Tibial artery (tissue), 4 donors: ENCODE results near the gene COG3.

Source experiments
- DNase-seq, 2 donors: peaks; one replicate each; pipeline ENCODE4 v3.0.0-alpha.2; 2019
- H3K27ac ChIP-seq, 2 donors: fragments of 200-600 bp; sonication (generic) in 1 of 2; 1 replicate in 1 of 2; 2 replicates in 1 of 2; pipeline ENCODE4 v1.5.1; 2018 to 2019; ENCODE audit warnings: mild to moderate bottlenecking in 1 of 2
- H3K27me3 ChIP-seq, 2 donors: fragments of 200-600 bp; sonication (generic) in 1 of 2; one replicate each; pipeline versions ENCODE4 v1.5.1 to v1.6.0; 2016 to 2019
- H3K36me3 ChIP-seq, 3 donors: fragments of 200-600 bp; sonication (generic) in 2 of 3; one replicate each; pipeline ENCODE4 v1.5.1; 2016 to 2019; ENCODE audit warnings: mild to moderate bottlenecking in 2 of 3
- H3K4me1 ChIP-seq, 4 donors: fragments of 200-600 bp; sonication (generic) in 2 of 4; 1 replicate in 3 of 4; 2 replicates in 1 of 4; pipeline ENCODE4 v1.5.1; 2016 to 2019
- H3K4me3 ChIP-seq, 2 donors: fragments of 200-600 bp; sonication (generic) in 1 of 2; 1 replicate in 1 of 2; 2 replicates in 1 of 2; pipeline ENCODE4 v1.5.1; 2018 to 2019; ENCODE audit warnings: mild to moderate bottlenecking in 2 of 2
- H3K9me3 ChIP-seq, 3 donors: fragments of 200-600 bp; sonication (generic) in 1 of 3; one replicate each; pipeline ENCODE4 v1.5.1; 2016 to 2019
- intact Hi-C: fragments of 100-400 bp; cut with DNase I; formaldehyde crosslinking; loops from one replicate; pipeline ENCODE4 v1.15.0; 2023; ENCODE audit warnings: low total_unique reads
- TF ChIP-seq, protein P1 (sequence below), 2 experiments: fragments of 200-600 bp in 1 of 2; fragments of 450-650 bp in 1 of 2; IDR thresholded peaks; one replicate each; pipeline ENCODE4 v1.5.1; 2017 to 2019; ENCODE audit warnings: antibody characterized with exemption in 2 of 2, mild to moderate bottlenecking in 1 of 2, moderate library complexity in 1 of 2

Gene COG3

DNA sequence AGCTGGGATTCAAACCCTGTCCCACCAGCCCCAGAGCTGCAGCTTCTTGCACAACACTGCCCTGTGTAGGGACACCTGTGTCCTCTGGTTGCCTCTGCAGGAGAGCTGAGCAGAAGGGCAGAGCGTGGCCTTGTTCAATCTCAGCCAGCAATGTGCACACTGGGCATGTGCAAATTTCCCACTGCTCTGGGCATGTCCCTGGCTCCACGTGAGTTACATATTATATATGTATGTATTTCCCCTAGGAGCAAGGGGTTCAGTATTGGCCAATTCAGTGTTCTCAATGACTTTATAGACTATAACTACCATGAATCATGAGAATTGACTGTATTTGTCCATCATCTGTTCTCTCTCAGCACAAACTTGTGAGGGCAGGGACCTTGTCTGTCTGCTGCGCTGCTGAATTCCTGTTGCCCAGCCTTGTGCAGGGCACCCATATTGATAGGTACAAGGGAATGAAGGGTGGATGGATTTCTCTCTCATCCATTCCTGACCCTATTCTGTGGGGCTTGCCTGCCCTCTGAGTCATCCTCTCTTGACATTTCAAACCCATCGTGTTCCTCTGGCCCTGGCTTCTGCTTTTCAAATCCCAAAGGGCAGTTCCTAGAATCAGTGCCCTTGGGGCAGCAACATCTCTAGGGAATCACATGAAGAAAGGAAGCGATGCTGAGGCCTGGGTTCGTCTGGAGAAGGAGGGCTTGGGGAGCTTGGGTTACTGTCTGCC, 81.1 kb downstream of the COG3 start:
- Histone ChIP-seq H3K4me3 (no peak overlapping the region), H3K9me3 (no peaks in the 10 kb centered on the region), H3K36me3 (no peaks in the 10 kb centered on the region), H3K4me1 (no peaks in the 10 kb centered on the region), H3K27me3 (peaks cover 0 to 5% of the 10 kb centered on the region in 2 donors), H3K27ac (no peak overlapping the region)
- no peak for DNase-seq
- intact Hi-C loops: no loop called here
- TF ChIP-seq, protein P1, sequence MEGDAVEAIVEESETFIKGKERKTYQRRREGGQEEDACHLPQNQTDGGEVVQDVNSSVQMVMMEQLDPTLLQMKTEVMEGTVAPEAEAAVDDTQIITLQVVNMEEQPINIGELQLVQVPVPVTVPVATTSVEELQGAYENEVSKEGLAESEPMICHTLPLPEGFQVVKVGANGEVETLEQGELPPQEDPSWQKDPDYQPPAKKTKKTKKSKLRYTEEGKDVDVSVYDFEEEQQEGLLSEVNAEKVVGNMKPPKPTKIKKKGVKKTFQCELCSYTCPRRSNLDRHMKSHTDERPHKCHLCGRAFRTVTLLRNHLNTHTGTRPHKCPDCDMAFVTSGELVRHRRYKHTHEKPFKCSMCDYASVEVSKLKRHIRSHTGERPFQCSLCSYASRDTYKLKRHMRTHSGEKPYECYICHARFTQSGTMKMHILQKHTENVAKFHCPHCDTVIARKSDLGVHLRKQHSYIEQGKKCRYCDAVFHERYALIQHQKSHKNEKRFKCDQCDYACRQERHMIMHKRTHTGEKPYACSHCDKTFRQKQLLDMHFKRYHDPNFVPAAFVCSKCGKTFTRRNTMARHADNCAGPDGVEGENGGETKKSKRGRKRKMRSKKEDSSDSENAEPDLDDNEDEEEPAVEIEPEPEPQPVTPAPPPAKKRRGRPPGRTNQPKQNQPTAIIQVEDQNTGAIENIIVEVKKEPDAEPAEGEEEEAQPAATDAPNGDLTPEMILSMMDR (IDR thresholded peaks at IDR 0.05): no peak

DNA sequence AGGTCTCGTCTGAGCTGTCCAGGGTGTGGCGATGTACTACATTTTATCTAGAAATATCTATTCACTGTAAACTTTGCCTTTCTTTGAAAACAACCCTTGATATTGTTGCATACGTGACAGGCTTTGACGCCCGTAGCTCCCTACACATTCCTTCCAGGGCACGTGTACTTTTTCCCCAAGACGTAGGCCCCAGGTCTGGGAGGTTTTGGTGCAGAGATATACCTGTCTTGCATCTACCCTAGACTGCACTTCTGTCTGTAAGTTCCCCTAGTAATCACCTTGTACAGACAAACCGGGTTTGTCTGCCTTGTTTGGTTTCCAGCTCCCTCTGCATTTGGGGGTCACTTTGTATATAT, 81.6 kb downstream of the COG3 start:
- Histone ChIP-seq H3K27ac (no peak overlapping the region), H3K36me3 (no peaks in the 10 kb centered on the region), H3K4me3 (no peak overlapping the region), H3K4me1 (no peaks in the 10 kb centered on the region), H3K9me3 (no peaks in the 10 kb centered on the region), H3K27me3 (peaks cover 0 to 5% of the 10 kb centered on the region in 2 donors)
- intact Hi-C loops: no loop called here
- DNase-seq: no peak
- TF ChIP-seq, protein P1 (IDR thresholded peaks at IDR 0.05): no peak

DNA sequence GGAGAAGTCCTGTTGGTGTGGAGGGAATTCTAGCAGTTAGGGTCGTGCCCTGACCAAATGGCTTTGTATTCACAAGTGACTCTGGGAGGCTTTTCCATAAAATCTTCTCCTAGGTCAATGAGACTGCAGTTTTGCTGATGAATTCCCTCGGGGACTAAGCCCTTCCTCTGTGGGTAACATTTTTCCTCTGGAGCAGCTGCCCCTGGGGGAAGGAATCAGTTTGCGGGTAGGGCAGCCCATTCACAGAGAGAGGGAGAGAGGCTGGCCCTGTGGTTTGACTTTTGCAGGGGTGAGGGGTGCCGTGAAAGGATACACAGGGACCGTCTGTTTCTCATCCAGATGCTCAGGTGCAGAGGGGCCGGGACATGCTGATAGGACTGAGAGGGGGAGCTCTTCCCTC, 83.5 kb downstream of the COG3 start:
- H3K4me1 ChIP-seq: no peaks in the 10 kb centered on the region
- no peaks in the 10 kb centered on the region for H3K36me3 ChIP-seq
- peaks cover 0 to 5% of the 10 kb centered on the region in 2 donors for H3K27me3 ChIP-seq
- no peaks in the 10 kb centered on the region for H3K9me3 ChIP-seq
- intact Hi-C loops: no loop called here
- DNase-seq: no peak
- no peak overlapping the region for H3K4me3 ChIP-seq
- TF ChIP-seq, protein P1 (IDR thresholded peaks at IDR 0.05): no peak
- H3K27ac ChIP-seq: no peak overlapping the region

DNA sequence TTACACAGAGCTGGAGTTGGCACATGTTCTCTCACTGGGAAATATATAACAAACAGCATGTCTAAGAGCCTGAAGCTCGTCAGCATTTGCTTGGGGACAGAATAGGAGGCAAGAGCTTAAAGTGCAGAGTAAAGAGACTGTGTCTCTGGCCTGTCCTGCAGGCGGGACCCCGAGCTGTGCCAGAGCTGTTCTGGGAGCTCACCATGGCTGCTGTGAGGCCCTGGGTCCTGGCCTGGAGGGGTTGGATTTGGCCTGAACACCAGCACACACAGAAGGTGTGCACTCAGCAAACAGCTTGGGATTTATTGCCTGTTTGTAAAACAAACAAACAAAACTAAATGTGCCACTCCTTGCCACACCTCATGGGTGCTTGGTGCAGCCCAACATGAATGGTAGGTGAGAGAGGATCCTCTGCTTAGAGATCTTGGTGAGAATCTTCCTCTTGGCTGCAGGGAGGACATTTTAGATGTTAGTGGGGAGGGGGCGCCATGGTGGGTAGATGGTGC, 89.9 kb downstream of the COG3 start:
- no peak overlapping the region for H3K27ac ChIP-seq
- TF ChIP-seq, protein P1 (IDR thresholded peaks at IDR 0.05): no peak
- H3K36me3 ChIP-seq: no peaks in the 10 kb centered on the region
- DNase-seq: no peak
- H3K4me1 ChIP-seq: no peaks in the 10 kb centered on the region
- no peaks in the 10 kb centered on the region for H3K27me3 ChIP-seq
- intact Hi-C loops: no loop called here
- H3K4me3 ChIP-seq: no peak overlapping the region
- no peaks in the 10 kb centered on the region for H3K9me3 ChIP-seq

DNA sequence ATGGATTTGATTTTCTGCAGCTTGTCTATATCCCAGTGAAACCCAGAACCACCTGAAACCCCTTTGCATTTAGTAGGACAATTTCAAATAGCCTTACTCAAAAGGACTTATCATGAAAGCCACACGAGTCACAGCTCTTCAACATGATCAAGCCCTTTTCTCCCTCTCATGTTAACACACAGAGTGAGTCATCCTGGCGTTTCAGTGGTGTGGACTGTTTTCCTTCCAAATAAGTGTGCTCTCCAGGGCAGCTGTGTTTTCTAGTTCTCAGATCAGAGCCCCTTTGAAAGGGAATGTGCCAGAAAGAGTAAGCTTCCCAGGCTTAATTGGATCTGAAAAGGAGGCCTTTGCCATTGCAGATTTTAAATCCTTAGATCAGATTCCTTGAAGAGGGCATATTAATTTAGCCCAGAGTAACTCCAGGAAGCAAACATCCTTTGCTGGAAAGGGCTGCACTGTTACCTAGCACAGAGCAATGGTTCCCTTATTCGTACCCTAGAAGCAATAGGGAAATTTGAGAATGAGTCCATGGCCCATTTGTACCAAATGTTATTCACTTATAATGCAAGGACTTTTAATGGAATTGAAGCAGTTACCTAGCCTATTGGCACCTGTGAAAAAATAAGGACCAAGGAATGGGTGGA, 99.5 kb downstream of the COG3 start:
- no peaks in the 10 kb centered on the region for H3K4me1 ChIP-seq
- H3K9me3 ChIP-seq: no peaks in the 10 kb centered on the region
- peaks cover 0 to 2% of the 10 kb centered on the region in 2 donors for H3K27me3 ChIP-seq
- TF ChIP-seq, protein P1 (IDR thresholded peaks at IDR 0.05): no peak
- no peaks in the 10 kb centered on the region for H3K36me3 ChIP-seq
- intact Hi-C loops: no loop called here
- no peak overlapping the region for H3K4me3 ChIP-seq
- H3K27ac ChIP-seq: no peak overlapping the region
- no peak for DNase-seq
